HCT116 (cell line): ENCODE results near the gene ADAR. TPM values are rescaled to one million over a fixed set of nuclear protein-coding genes. Genes with fewer than 3 reads are reported as not detected.

ENCODE experiments used
- ATAC-seq: fragments of 200-7000 bp; cut with Tn5 transposase; 2 replicates; pipeline ENCODE4 v1.9.1; 2020; ENCODE audit warnings: mild to moderate bottlenecking, moderate library complexity
- BruUV-seq: library from RNA; stranded (reverse); fragments of 400-500 nt; replicated peaks from 2 replicates; lab custom pipeline; 2021; lab: Mats Ljungman, UMichigan
- CTCF ChIA-PET: fragments of 300-600 bp; sonication (Branson Sonifier 250); formaldehyde crosslinking; loops from one replicate; lab custom pipeline; 2021; ENCODE audit warnings: antibody characterized with exemption; lab: Charles Lee
- POLR2A ChIA-PET: fragments of 300-600, 350-600 bp; sonication (Branson Sonifier 250); formaldehyde crosslinking; loops from one replicate; lab custom pipeline; 2021; ENCODE audit warnings: antibody characterized with exemption; lab: Charles Lee
- RAD21 ChIA-PET, 2 experiments: fragments of 300-600 bp; sonication (Branson Sonifier 250); formaldehyde crosslinking; loops; one replicate each; lab custom pipeline; 2023; ENCODE audit warnings: low total read pairs in 2 of 2; ENCODE audit not compliant: uncharacterized antibody in 2 of 2, unreplicated experiment in 2 of 2, low non-redundant PET in 1 of 2; lab: Charles Lee
- DNase-seq: peaks from one replicate; pipeline ENCODE4 v3.0.0-alpha.2; 2010; ENCODE audit warnings: low read depth, low spot score
- H2AFZ ChIP-seq: fragments of 200-600 bp; shearing (Covaris generic), sonication (generic); 2 replicates; pipeline ENCODE4 v1.6.1; 2017; ENCODE audit warnings: low read depth, mixed run types, mixed read lengths, antibody characterized with exemption, low read length; ENCODE audit not compliant: poor library complexity, severe bottlenecking
- H3K27ac ChIP-seq: 2 replicates; pipeline ENCODE4 v1.5.1; 2012; ENCODE audit warnings: low read depth, low read length
- H3K27me3 ChIP-seq: fragments of 200-600 bp; sonication (generic); 2 replicates; pipeline ENCODE4 v1.6.1; 2016; ENCODE audit warnings: mixed run types, low read length, mixed read lengths; ENCODE audit not compliant: insufficient read depth
- H3K36me3 ChIP-seq, 2 experiments: fragments of 200-500 bp in 1 of 2; fragments of 200-600 bp in 1 of 2; sonication (Bioruptor generic) in 1 of 2; sonication (generic) in 1 of 2; 2 replicates each; pipeline versions ENCODE4 v1.5.1 to v1.6.1; 2014 to 2016; ENCODE audit warnings: low read length in 2 of 2, inconsistent platforms in 1 of 2, mixed read lengths in 1 of 2, mixed run types in 1 of 2; ENCODE audit not compliant: insufficient read depth in 2 of 2, control insufficient read depth in 1 of 2
- H3K4me1 ChIP-seq, 2 experiments: fragments of 200-600 bp in 1 of 2; sonication (generic) in 1 of 2; 2 replicates each; pipeline versions ENCODE4 v1.5.1 to v1.6.1; 2012 to 2017; ENCODE audit warnings: low read length in 2 of 2, inconsistent platforms in 1 of 2, mild to moderate bottlenecking in 1 of 2, mixed read lengths in 1 of 2, mixed run types in 1 of 2, moderate library complexity in 1 of 2; ENCODE audit not compliant: insufficient read depth in 2 of 2, control insufficient read depth in 1 of 2
- H3K4me2 ChIP-seq: fragments of 200-600 bp; sonication (generic); 2 replicates; pipeline ENCODE4 v1.6.1; 2017; ENCODE audit warnings: mixed run types, low read length, mixed read lengths
- H3K4me3 ChIP-seq, 2 experiments: fragments of 200-600 bp in 1 of 2; sonication (generic) in 1 of 2; replicated peaks in 1 of 2; 2 replicates each; pipeline ENCODE4 v1.5.1; 2011 to 2016; ENCODE audit warnings: low read length in 2 of 2, control low read depth in 1 of 2, low read depth in 1 of 2, mild to moderate bottlenecking in 1 of 2, mixed read lengths in 1 of 2, mixed run types in 1 of 2
- H3K79me2 ChIP-seq: fragments of 200-600 bp; sonication (generic); 2 replicates; pipeline ENCODE4 v1.6.1; 2017; ENCODE audit warnings: mild to moderate bottlenecking, mixed run types, low read length, moderate library complexity, mixed read lengths; ENCODE audit not compliant: insufficient read depth
- H3K9ac ChIP-seq: fragments of 200-600 bp; sonication (generic); 2 replicates; pipeline ENCODE4 v1.6.1; 2016; ENCODE audit warnings: low read length, mixed read lengths
- H3K9me2 ChIP-seq: fragments of 200-600 bp; sonication (generic), shearing (Covaris generic); 2 replicates; pipeline ENCODE4 v1.6.1; 2017; ENCODE audit warnings: mixed run types, mild to moderate bottlenecking, moderate library complexity; ENCODE audit not compliant: insufficient read depth
- H3K9me3 ChIP-seq, 2 experiments: fragments of 200-500 bp in 1 of 2; fragments of 200-600 bp in 1 of 2; sonication (Bioruptor generic) in 1 of 2; sonication (generic) in 1 of 2; 2 replicates each; pipeline ENCODE4 v1.6.1; 2014 to 2017; ENCODE audit warnings: low read length in 2 of 2, mixed read lengths in 2 of 2, inconsistent platforms in 1 of 2, low read depth in 1 of 2, mild to moderate bottlenecking in 1 of 2, mixed run types in 1 of 2, moderate library complexity in 1 of 2; ENCODE audit not compliant: control insufficient read depth in 1 of 2, insufficient read depth in 1 of 2
- H4K20me1 ChIP-seq: fragments of 200-600 bp; sonication (generic), shearing (Covaris generic); 2 replicates; pipeline ENCODE4 v1.6.1; 2017; ENCODE audit warnings: mixed run types, mild to moderate bottlenecking, moderate library complexity; ENCODE audit not compliant: insufficient read depth
- JUND ChIP-seq: IDR thresholded peaks from 2 replicates; pipeline ENCODE4 v1.6.1; 2012
- REST ChIP-seq: IDR thresholded peaks from 2 replicates; pipeline ENCODE4 v1.6.1; 2012; ENCODE audit warnings: low read depth
- SP1 ChIP-seq: IDR thresholded peaks from 2 replicates; pipeline ENCODE4 v1.6.1; 2012; ENCODE audit warnings: low read depth
- TCF7L2 ChIP-seq: IDR thresholded peaks from 2 replicates; pipeline ENCODE4 v1.7.0; 2011; ENCODE audit warnings: borderline replicate concordance, inconsistent platforms; ENCODE audit not compliant: insufficient read depth, insufficient read length; ENCODE audit errors: extremely low read depth
- YY1 ChIP-seq: IDR thresholded peaks from 2 replicates; pipeline ENCODE4 v1.6.1; 2011; ENCODE audit warnings: low read length, low read depth, moderate library complexity, mild to moderate bottlenecking; ENCODE audit not compliant: insufficient replicate concordance; ENCODE audit errors: extremely low read depth
- ZFX ChIP-seq: fragments of 450-650 bp; IDR thresholded peaks from 2 replicates; pipeline ENCODE4 v1.6.1; 2017
- intact Hi-C: fragments of 100-400 bp; cut with micrococcal nuclease; formaldehyde crosslinking; loops from 2 replicates; pipeline ENCODE4 v1.10.0; 2022
- total RNA-seq: library from RNA; stranded (reverse); gene quantifications from one replicate; pipeline ENCODE4 v1.2.1, GENCODE V29; 2021; ENCODE audit not compliant: unreplicated experiment

Gene ADAR
- total RNA-seq, 1 experiment from 2014 or later = 169 TPM

- no TSS peak for BruUV-seq
- Histone ChIP-seq H3K27me3 (peaks cover 42% of the 10 kb centered on the region), H3K4me3 (0 out of 4 replicates have a peak within 1 kb of the TSS, but pooled peaks of 1 of the 2 experiments have one; percentile 18), H3K79me2 (no peaks in the 10 kb centered on the region), H3K27ac (no peak within 1 kb of the TSS), H2AFZ (no peak within 1 kb of the TSS), H3K9me2 (no peaks in the 10 kb centered on the region), H4K20me1 (no peaks in the 10 kb centered on the region), H3K36me3 (no peaks in the 10 kb centered on the region), H3K9me3 (no peaks in the 10 kb centered on the region), H3K4me1 (peaks cover 0 to 4% of the 10 kb centered on the region in 2 experiments; a peak in 2 of 4 replicates), H3K9ac (no peak within 1 kb of the TSS), H3K4me2 (peak within 1 kb of the TSS; percentile 56)
- ATAC-seq (peak; percentile 97), DNase-seq (no peak)
- TF ChIP-seq SP1 = no peak
- TF ChIP-seq TCF7L2 = no peak
- peak; percentile 89 for TF ChIP-seq REST
- no peak for TF ChIP-seq ZFX
- TF ChIP-seq YY1 = no peak
- TF ChIP-seq JUND = no peak
- POLR2A ChIA-PET = no interaction called here
- CTCF ChIA-PET = interaction anchor here (1.0 to 1.1 kb wide), 2 partner anchors 8 to 311 kb away, joined by 4 to 7 read pairs; no protein-coding TSS in a partner anchor
- intact Hi-C loops = loop anchor here (10.0 kb wide), 1 partner anchor 97 kb away; no protein-coding TSS in a partner anchor
- RAD21 ChIA-PET = interaction anchor here in 1 of 2 experiments (0.9 kb wide), 1 partner anchor 37 kb away, joined by 3 read pairs; no protein-coding TSS in a partner anchor
Measured at GRCh38 chr1:154567386-154568156, 40.4 kb downstream of the ADAR start, which contains the start of gene CHRNB2. Gene CHRNB2 (plus strand): TSS chr1:154567778. CDS start chr1:154568045, 267 bp downstream.
